Suppressor macrophage (primary cell): ENCODE measurements around the gene DIAPH1.

ENCODE experiments used
- DNase-seq, 4 experiments: peaks; one replicate each; pipeline ENCODE4 v3.0.0-alpha.2; 2020 to 2022

Gene DIAPH1

GRCh38 chr5:141560725-141561483, 57.9 kb downstream of the DIAPH1 start:
- DNase-seq: peak; percentile 22 to 63 (median 52)

GRCh38 chr5:141560151-141560550, 58.6 kb downstream of the DIAPH1 start:
- no peak for DNase-seq

GRCh38 chr5:141559461-141559860, 59.3 kb downstream of the DIAPH1 start:
- DNase-seq: no peak

GRCh38 chr5:141558150-141558549, 60.6 kb downstream of the DIAPH1 start:
- DNase-seq: no peak

- DNase-seq: peak; percentile 78 to 88 (median 82)
These were observed 61.1 kb downstream of the DIAPH1 start for GRCh38 chr5:141557681-141558136.

GRCh38 chr5:141547921-141548320, 70.9 kb downstream of the DIAPH1 start:
- no peak for DNase-seq

GRCh38 chr5:141547488-141547887, 71.3 kb downstream of the DIAPH1 start:
- DNase-seq: peak in 1 of 4 experiments; percentile 16

GRCh38 chr5:141543053-141543452, 75.7 kb downstream of the DIAPH1 start:
- DNase-seq: no peak

- no peak for DNase-seq
These were observed 84.1 kb downstream of the DIAPH1 start for GRCh38 chr5:141534492-141535213.

GRCh38 chr5:141533897-141534296, 84.9 kb downstream of the DIAPH1 start:
- no peak for DNase-seq

- no peak for DNase-seq
These were observed 86.1 kb downstream of the DIAPH1 start for GRCh38 chr5:141532726-141533125.

- no peak for DNase-seq
These were observed 88.9 kb downstream of the DIAPH1 start for GRCh38 chr5:141529873-141530272.

- DNase-seq: no peak
These were observed 89.8 kb downstream of the DIAPH1 start for GRCh38 chr5:141529002-141529401.

- DNase-seq: no peak
These were observed 90.4 kb downstream of the DIAPH1 start for GRCh38 chr5:141528291-141528984.

GRCh38 chr5:141527426-141527825, 91.4 kb downstream of the DIAPH1 start:
- DNase-seq: no peak

GRCh38 chr5:141525653-141526052, 93.1 kb downstream of the DIAPH1 start:
- DNase-seq: no peak

GRCh38 chr5:141524604-141525597, 93.9 kb downstream of the DIAPH1 start:
- DNase-seq: peak; percentile 81 to 89 (median 88)

- DNase-seq: no peak
These were observed 94.8 kb downstream of the DIAPH1 start for GRCh38 chr5:141523991-141524390.

- no peak for DNase-seq
These were observed 96.5 kb downstream of the DIAPH1 start for GRCh38 chr5:141522301-141522700.

- peak; percentile 77 to 93 (median 85) for DNase-seq
These were observed 97.5 kb downstream of the DIAPH1 start for GRCh38 chr5:141521244-141521781.
